ENCODE results near the gene UBAP1L.
A peak's percentile ranks its signal among the peaks of the same experiment; 100 is the strongest.

- TF ChIP-seq CTCF (IDR thresholded peaks at IDR 0.05), result peak; percentile 86
- TF ChIP-seq POLR2AphosphoS5 (IDR thresholded peaks at IDR 0.05; ENCODE audit: low read depth, low read length), result no peak
- no peak for TF ChIP-seq REST (IDR thresholded peaks at IDR 0.05; ENCODE audit: insufficient read depth in 1 of 2, low read depth in 2 of 2, low read length in 1 of 2)
- no peak for TF ChIP-seq TCF7L2 (IDR thresholded peaks at IDR 0.05; ENCODE audit: low read depth, low read length)
Measured at GRCh38 chr15:65101411-65101890, 13.5 kb downstream of the UBAP1L start.

All from Panc1 (cell line).